ENCODE measurements around the gene ACRBP. TPM values are rescaled to one million over a fixed set of nuclear protein-coding genes. Genes with fewer than 3 reads are reported as not detected.
A peak's percentile ranks its signal among the peaks of the same experiment; 100 is the strongest.

Gene ACRBP
- total RNA-seq, result 0.99 TPM

DNA sequence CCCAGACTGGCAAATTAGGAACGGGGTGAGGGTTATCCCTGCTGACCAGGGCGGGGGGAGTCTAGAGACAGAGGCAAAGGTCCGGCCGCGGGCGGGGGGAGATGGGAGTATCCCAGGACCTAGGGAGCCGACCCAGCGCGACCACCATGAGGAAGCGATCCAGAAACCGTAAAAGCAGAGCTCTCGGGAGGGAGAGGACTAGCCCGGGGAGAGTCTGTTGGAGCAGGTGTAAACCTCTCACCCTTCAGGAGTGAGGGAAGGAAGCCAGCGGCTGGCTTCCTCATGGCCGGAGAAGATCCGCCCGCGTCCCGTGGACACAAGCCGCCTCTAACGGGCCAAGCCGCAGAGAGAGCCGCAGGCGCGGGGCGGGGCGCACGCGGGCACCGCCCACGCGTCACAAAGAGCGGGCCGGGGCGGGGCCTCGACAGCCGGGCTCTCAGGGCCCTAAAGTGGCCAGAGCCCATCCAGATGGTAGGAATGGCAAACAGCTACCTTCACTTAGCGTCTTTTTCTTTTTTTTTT, at the start of gene ACRBP:
TSS of gene ACRBP (minus strand) at position 350 of the 522 bp plus-strand sequence. CDS start at position 284, 66 bp downstream.
- no peak for DNase-seq

DNA sequence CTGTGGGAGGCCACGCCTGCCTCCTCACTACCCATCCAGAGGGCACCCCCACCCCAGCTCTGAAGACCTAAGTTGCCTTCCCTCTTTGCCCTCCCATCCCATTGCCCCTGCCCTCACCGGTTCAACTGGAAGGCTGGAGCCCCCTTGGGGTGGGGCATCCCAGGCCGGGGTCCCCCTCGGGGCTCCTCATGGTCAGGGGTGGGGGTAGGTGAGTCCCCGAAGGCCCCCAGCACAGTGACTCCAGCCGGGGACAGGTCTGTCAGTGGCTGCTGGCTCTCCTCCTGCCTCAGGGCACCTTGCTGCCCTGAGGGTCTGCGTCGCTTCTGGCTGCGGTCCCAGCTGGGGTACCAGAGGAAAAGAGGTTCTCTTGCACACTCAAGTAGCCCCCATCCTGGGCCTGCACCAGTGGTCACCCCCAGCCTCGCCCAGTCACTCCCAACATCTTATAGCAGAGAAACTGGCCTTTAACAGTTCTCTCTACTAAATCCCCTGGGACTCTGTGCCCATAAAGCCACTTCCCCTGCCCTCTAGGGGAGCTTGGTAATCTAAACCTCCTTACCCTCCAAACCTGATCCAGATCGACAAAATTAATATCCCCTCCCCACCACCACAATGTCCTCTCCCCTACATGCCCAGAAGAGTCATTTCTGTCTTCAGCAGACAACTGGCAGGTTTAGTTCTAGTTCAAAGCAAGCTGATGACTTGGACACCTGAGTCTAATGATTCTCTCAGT, 48.2 kb upstream of the ACRBP start:
- no peak for DNase-seq

DNA sequence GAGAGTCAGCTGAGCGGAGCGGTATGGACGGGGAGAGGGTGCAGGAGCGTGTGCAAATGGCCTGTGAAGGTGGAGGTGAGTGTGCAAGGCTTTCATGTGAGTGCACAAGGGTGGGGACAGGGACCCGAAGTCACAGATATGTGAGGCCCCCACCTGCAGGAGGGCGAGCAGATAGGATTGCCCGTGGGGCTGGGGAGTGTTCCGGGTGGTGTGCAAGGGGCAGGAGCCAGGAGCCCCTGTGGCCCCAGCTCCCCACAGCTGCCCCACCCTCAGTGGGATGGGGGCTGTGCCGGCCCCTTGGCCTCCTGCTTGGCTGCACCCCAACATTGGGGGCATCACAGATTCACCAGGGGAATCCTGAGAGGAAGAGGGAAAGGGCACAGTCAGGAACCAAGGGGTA, 47.5 kb upstream of the ACRBP start:
- DNase-seq, result no peak

DNA sequence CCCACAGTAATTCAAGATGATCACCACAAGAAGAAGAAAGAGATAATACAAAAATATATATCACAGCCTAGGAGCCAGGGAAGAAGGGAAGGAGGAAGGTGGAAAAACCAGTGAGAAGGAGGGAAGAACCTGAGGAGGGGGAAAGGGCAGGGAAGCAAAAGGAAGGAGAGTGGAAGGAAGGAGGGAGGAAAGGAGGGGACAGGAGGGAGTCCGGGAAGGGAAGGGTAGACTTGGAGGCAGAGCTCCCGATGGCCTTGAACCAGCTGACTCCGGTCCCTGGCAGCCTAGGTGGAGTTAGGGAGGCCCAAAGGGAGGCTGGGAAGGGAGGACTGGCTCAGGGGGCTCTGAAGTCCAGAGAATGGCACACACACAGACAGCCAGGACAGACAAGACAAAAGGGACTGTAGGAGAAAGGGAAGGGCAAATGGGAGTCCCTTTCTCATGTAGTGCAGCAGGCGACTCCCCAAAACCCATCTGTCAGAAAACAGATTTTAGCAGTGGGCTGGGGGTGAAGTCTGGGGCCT, 46.7 kb upstream of the ACRBP start:
- no peak for DNase-seq

DNA sequence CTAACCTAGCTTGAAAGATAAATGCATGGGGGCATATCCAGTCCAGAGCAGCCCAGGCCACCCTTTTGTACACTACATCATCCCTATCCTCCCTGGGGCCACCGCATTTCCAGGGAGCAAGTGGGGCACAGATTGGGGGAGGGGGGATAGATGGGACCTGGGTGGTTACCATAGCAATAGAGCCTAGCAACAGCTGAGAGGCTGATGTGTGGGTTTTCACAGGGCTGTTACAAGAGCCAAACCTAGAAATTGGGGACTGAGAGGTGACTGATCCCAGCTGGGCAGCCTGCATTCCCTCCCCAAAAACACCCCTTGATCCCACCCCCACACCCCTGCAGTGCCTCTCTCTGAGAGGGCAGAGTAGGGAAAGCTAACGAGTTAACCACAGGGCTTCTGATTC, 45.7 kb upstream of the ACRBP start:
- DNase-seq, result no peak

DNA sequence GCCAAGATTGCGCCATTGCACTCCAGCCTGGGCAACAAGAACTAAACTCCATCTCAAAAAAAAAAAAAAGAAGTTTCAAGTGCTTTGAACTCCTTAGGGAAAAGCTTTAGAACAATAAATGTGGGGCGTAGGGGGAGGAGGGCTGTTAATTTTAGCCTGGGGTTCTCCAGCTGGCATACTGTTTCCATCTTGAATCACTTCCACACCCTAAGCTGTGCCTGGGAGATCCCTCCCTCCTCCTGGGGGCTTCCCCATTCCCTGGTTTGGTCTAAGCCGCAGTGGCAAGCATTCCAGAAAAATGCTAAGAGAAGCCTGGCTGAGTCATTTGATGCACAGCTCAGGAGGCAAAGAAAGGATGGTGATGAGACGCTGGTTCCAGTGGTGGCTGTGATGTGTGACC, 44.2 kb upstream of the ACRBP start:
- DNase-seq, result peak; percentile 12

DNA sequence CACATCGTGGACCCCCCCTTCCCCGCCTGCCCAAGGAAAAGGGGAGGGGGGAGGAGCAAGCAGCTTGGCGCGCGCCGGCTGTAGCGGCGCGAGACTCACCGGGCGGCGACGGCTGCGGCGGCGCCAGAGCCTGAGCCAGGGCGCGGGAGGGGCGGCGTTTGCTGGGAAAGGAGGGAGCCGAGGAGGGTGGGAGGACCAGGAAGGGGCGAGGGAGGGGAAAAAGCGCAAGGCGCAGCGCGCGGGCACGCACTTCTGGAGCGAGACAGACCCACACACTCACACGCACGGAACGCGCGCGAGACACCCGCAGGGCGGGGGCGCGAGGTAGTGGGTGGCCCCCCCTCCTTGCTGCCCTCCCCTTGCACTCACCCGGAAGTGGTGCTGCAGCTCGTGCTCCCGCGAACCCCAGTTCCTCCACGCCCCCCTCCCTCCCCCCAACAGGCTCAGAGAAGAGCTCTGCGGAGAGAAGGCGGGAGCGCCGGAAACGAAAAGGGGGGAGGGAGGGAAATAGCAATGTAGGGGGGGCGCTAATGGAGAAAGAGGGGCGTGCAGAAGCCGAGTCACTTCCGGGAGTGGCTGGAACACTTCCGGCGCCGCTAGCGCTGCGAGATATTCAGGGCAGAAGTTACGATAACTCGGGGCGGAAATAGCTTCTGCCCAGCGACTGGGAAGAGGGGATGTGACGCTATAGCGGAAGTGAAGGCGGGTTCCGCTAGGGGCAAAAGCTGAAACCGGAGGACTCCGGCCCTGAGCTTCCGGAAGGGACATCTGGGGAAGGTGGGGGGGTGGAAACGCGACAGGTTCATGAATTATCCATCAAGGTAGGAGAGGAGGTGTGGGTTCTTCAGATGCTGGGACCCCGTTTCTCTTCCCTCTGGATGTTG, 42.0 kb upstream of the ACRBP start, which contains the start of gene ZNF384:
TSS of gene ZNF384 (minus strand) at position 377 of the 884 bp plus-strand sequence. CDS start 9,855 bp downstream, outside the sequence.
- DNase-seq, result peak; percentile 100

DNA sequence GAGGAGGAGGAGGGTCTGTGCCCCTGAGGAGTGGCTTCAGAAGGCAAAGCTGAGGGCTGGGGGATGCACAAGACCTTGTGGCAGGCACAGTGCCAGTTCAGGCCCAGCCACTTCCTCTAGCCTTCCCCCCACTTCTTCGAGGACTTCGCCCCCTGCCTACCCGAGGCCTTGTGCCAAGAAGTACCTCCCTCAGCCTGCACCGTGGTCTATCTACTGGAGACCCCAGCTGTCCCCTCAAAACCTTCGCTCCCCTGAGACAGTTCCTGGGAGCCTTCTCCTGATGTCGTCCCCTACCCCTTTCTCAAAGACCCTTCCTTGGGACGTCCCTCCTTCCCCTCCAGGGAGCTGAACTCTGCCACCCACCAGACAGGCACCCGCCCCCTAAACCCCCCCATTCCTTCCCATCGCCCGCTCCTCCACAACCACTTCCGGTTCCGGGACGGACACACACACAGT, 41.3 kb upstream of the ACRBP start:
- DNase-seq, result no peak

DNA sequence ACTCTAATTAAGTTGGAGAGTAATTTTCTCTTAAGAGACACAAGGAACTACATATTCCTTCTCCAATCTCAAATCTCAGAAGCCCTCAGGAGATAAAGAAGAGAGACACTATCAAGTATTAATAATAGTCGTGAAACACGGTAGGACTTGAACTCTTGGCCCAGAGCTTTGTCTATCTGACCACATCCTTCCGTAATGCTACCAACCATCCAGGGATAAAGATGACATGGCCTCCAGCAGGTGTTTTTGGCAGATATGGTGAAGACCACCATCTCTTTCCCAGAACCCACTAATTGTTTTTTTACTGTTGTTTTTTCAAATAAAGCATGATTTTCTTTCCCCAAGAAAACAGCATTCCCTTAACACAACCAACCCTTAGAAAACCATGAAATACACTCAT, 38.6 kb upstream of the ACRBP start:
- no peak for DNase-seq

DNA sequence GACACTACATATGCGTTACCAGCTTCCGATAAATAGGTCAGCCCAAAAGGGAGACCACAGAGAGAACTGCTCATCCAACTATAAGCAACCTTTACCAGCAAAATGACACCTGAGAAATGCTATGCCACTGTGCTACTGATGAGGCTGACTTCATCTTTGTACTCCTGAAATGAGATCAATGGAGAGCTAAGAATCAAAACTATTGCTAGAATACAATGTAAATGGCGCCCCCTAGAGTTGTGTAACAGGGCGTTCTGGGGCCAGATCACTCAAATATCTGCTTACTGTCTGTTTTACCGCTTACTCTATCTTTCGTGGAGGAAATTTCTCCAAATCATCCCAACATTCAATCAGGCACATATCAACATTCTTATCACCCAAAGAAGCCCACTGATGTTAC, 37.4 kb upstream of the ACRBP start:
- DNase-seq, result no peak

DNA sequence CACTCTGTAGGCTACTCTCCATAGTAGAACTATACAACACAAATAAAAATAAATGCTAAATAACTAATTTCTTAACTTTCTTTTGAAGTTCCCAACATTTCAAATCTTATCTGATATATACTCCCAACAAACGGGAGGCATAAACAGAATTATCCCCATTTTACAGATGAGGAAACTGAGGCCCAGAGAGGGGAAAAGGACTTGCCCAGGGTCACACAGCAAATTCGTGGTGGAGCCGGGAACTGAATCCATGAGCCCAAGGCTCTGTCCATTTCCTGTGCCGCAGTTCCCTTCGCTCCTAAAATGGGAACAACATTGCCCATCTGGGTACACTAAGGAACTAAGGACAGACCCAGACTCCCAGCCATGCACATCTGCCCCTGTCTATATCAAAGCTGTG, 29.7 kb upstream of the ACRBP start:
- no peak for DNase-seq

DNA sequence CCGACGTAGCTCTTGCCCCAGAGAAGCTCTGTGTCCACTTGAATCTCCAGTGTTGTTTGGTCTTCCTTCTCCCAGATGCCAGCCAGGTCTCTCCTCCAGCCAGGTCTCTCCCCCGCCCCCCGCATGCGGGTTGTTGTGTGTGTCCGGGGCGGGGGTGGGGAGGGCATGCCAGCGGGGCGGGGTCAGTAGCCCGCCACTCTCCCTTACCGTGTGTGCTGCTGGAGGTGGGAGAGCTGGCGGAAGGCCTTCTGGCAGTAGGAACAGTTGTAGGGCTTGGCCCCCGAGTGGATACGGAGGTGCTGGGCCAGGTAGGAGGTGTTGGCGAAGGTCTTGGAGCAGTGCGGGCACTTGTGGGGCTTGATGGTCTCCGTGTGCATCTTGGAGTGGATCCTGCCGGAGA, 24.9 kb upstream of the ACRBP start:
- no peak for DNase-seq

DNA sequence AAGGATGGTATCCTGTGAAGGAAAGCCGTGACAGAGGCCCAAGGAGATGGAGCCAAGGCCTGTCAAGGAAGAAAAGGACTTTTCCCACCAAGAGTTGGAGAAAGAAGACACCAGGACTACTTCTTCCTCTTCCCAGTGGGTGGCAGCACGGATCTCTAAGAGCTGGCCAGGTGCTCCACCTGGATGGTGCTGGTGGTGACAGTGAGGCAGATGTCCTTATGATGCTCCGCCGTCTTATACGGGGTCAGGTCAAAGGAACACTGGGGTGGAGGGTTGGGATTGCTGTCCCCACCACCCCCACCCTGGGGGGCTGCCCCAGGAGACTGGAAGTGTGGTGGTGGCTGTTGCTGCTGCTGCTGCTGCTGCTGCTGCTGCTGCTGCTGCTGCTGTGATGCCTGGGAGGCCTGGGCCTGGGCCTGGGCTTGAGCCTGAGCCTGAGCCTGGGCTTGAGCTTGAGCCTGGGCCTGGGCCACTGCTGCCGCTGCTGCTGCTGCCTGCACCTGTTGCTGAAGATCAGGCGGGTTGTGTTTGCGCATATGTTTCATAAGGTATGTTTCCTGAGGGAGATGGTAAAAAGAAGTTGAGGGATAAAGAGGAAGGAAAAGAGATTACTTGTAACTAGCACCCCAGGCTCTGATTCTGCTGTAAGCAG, 20.5 kb upstream of the ACRBP start:
- DNase-seq, result no peak

DNA sequence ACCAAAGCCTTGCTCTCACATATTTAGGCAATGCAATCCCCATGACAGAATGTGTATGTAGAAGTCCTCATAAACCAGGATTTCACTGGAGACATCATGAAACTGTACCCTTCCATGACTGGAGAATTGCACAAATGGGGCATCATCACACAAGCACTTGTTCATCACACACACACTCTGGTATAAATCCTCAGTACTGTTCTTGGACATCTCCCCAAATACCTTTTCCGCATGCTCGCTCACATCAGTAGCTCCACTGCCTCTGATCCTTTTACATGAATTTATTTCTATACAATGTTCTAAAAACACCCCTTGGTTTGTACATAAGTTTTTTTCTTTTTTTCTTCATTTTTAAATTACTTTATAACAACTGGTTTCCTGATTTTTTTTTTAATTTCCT, 19.0 kb upstream of the ACRBP start:
- DNase-seq, result no peak

DNA sequence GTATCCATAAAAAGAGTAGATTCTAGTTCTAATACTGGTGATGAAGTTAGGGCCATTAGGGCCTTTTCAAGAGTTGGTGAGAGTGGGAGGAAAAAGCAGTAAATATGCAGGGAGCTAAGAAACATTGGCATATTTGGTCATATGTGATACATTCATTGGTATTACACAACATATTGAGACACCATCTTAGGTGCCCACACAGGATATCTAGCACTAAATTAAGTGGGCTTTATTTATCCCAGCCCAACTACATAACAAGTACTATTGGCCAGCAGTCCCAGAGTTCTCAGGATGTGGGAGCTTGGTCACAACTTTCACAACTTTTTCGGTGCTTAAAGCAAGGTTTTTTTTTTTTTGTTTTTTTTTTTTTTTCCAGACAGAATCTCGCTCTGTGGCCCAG, 17.7 kb upstream of the ACRBP start:
- DNase-seq, result no peak

DNA sequence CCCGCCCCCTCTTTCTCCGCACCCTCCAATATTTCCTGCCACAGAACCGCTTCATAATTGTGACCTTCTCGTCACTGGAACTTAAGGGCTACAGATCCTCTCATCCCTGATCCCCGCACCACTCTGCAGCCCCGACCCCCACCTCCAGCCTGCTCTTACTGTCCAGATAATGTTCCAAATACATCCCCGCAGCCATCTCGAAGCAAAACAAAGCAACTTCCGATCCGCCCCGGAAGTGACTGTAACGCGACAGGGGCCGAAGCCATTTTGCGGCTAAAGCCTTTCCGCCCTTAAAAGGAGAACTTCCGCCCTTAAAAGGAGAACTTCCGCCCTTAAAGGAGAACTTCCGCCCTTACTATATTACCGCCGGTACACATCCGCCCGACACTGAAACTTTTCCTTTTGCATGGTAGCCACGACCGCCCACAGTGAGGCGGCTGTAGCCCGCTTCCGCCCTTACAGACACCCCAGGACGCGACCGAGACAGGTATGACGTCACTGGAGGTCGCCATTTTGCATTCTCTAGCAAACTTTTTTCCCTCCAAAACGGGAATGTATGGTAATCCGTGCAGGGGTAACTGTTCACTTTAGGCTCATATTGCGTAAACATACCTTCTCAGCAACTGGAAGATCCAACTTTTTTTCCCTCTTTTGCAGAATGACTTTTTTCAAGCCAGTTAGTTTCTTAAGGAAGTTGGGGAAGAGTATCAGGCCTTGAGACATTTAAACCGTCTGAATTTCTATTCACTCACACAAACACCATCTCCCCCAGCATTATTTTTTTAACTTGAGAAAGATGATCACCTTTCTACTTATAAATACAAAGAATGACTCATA, 15.9 kb upstream of the ACRBP start, which contains the start of gene ING4:
TSS of gene ING4 (minus strand) at position 214 of the 837 bp plus-strand sequence. CDS start at position 196, 18 bp downstream.
- DNase-seq, result peak; percentile 100

DNA sequence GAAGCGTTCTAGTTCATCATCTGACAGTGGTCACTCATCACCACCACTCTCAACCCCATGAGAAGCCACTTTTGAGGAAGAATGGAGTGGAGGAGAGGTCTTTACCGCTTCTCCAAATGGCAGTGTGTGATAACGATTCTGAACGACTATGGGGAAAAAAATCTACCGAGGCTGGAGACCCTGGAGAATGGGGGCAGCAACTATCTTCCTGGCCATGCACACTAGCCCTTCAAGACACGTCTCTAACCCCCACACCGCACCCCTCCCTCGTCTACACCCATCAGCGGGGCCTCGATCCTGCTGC, 15.3 kb upstream of the ACRBP start:
- no peak for DNase-seq

DNA sequence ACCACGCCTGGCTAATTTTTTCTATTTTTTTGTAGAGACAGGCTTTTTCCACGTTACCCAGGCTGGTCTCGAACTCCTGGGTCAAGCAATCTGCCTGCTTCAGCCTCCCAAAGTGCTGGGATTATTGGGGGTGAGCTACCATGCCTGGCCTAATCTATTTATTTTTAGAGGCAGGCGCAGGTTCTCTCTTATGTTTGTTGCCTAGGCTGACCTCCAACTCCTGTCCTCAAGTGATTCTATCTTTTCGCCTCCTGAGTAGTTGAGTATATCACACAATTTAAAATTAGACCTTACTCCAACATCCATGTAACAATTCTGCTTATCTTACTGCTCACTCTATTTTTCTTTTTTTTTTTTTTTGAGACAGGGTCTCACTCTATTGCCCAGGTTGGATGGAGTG, 6.8 kb upstream of the ACRBP start:
- no peak for DNase-seq

DNA sequence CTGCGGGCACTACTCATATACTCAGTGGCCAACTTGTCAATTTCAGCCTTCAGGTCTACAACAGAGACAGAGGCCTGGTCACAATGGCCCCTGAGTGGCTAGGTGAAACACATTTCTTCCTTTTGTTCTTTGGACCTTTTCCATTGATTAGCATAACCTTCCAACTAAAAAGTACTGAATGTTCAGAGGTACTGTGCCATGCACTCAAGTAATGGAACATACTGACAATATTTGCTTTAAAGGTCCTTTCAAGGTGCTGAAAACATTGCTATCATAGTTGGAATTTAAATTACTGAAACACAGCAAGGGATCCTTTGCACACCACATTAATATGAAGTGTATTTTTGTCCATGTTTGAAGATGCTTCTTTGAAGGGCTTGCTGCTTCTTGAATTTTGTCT, 6.1 kb upstream of the ACRBP start:
- DNase-seq, result no peak

DNA sequence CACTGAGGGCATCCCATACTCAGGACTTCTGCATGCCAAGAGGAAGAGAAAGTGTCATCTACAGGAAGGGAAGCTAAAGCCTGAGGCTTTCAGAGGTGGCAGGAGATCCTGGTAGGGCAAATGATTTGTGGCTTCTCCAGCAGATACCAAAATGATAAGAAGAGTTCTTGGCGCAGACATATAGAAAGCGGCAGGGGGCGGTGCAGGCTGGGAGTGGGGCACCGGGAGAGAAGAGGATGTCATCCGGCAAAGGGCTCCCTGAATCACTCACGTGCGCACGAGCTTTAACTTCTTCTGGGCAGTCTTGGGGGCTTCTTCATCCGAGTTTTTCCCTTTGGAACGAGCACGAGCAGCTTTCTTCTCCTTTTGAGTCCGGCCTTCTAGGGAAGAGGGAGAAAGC, 5.2 kb upstream of the ACRBP start:
- DNase-seq, result no peak

DNA sequence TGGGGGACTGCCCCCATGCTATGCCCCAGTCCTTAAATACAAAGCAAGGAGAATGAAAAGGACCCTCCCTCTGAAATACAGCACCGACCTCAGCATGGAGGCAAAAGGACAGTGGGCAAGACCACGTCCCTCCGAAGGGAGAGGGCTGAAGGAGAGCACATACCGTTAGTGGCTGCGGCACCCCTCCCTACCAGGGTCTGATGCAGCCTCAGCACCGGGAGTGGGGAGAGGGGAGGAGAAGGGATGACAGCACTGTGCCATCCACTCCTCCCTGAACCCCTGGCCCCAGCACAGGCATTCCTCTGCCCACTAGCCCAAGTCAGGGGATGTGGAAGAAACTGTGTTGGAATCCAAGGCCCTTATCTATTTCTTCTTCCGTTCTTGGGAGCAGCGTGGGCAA, 3.6 kb upstream of the ACRBP start:
- no peak for DNase-seq
